IMR-90 (cell line): ENCODE results near the gene COL28A1. TPM values are rescaled to one million over a fixed set of nuclear protein-coding genes. Genes with fewer than 3 reads are reported as not detected.

Source experiments
- ATAC-seq: fragments of 200-7000 bp; cut with Tn5 transposase; 2 replicates; pipeline ENCODE4 v1.9.1; 2020; ENCODE audit warnings: low read depth, mild to moderate bottlenecking, moderate library complexity
- BruUV-seq: library from RNA; stranded (reverse); fragments of 400-500 nt; replicated peaks from 2 replicates; lab custom pipeline; 2021; lab: Mats Ljungman, UMichigan
- CTCF ChIA-PET: fragments of 300-600 bp; formaldehyde crosslinking; extraction: SDS; loops from one replicate; lab custom pipeline; 2021; ENCODE audit warnings: antibody characterized with exemption; lab: Yijun Ruan, JAX
- POLR2A ChIA-PET: fragments of 300-600 bp; sonication (Branson Sonifier 250); formaldehyde crosslinking; loops from one replicate; lab custom pipeline; 2022; ENCODE audit warnings: antibody characterized with exemption; ENCODE audit not compliant: unreplicated experiment; lab: Charles Lee
- DNase-seq: peaks from one replicate; pipeline ENCODE4 v3.0.0; 2013
- H2AFZ ChIP-seq: replicated peaks from 2 replicates; pipeline ENCODE3; 2013; ENCODE audit warnings: low read length, mild to moderate bottlenecking; ENCODE audit not compliant: poor library complexity
- H2AK5ac ChIP-seq: 2 replicates; pipeline ENCODE4 v1.6.1; 2013; ENCODE audit warnings: low read depth, low read length, inconsistent platforms
- H2AK9ac ChIP-seq: replicated peaks from 2 replicates; pipeline ENCODE3; 2013; ENCODE audit warnings: mild to moderate bottlenecking, low read depth, low read length, moderate library complexity; ENCODE audit not compliant: poor library complexity
- H2BK120ac ChIP-seq: 2 replicates; pipeline ENCODE4 v1.6.1; 2013; ENCODE audit warnings: low read depth, low read length, inconsistent platforms
- H2BK15ac ChIP-seq: 3 replicates; pipeline ENCODE4 v1.6.1; 2013; ENCODE audit warnings: low read depth, low read length, inconsistent platforms
- H2BK20ac ChIP-seq: 2 replicates; pipeline ENCODE4 v1.6.1; 2013; ENCODE audit warnings: low read depth, mild to moderate bottlenecking, inconsistent platforms, low read length, moderate library complexity
- H2BK5ac ChIP-seq: 2 replicates; pipeline ENCODE4 v1.6.1; 2013; ENCODE audit warnings: mild to moderate bottlenecking, low read depth, low read length, inconsistent platforms; ENCODE audit not compliant: poor library complexity, severe bottlenecking
- H3K14ac ChIP-seq: replicated peaks from 2 replicates; pipeline ENCODE4 v1.6.1; 2013; ENCODE audit warnings: low read depth, low read length, inconsistent platforms
- H3K18ac ChIP-seq: 2 replicates; pipeline ENCODE4 v1.6.1; 2013; ENCODE audit warnings: low read depth, low read length, control low read depth
- H3K23ac ChIP-seq: 2 replicates; pipeline ENCODE4 v1.6.1; 2013; ENCODE audit warnings: low read depth, low read length, inconsistent platforms
- H3K27ac ChIP-seq: 2 replicates; pipeline ENCODE4 v1.5.1; 2013; ENCODE audit warnings: mild to moderate bottlenecking, control low read depth, low read length; ENCODE audit not compliant: insufficient read depth
- H3K27me3 ChIP-seq: 2 replicates; pipeline ENCODE4 v1.6.1; 2013; ENCODE audit warnings: low read length; ENCODE audit not compliant: control insufficient read depth, insufficient read depth
- H3K36me3 ChIP-seq: 2 replicates; pipeline ENCODE4 v1.6.1; 2013; ENCODE audit warnings: low read length, mixed read lengths; ENCODE audit not compliant: control insufficient read depth, insufficient read depth
- H3K4ac ChIP-seq: 2 replicates; pipeline ENCODE4 v1.6.1; 2013; ENCODE audit warnings: low read depth, low read length, inconsistent platforms
- H3K4me1 ChIP-seq: 2 replicates; pipeline ENCODE4 v1.6.1; 2013; ENCODE audit warnings: low read length, mixed read lengths; ENCODE audit not compliant: control insufficient read depth, insufficient read depth
- H3K4me2 ChIP-seq: 2 replicates; pipeline ENCODE4 v1.6.1; 2013; ENCODE audit warnings: low read depth, mild to moderate bottlenecking, control low read depth, low read length, moderate library complexity
- H3K4me3 ChIP-seq: 2 replicates; pipeline ENCODE4 v1.5.1; 2013; ENCODE audit warnings: low read depth, mild to moderate bottlenecking, control low read depth, low read length, moderate library complexity; ENCODE audit not compliant: insufficient read depth
- H3K56ac ChIP-seq: 2 replicates; pipeline ENCODE4 v1.6.1; 2013; ENCODE audit warnings: low read length, inconsistent platforms; ENCODE audit not compliant: insufficient read depth; ENCODE audit errors: extremely low read depth
- H3K79me1 ChIP-seq, 2 experiments: 2 replicates each; pipeline ENCODE4 v1.6.1; 2013; ENCODE audit warnings: low read length in 2 of 2, inconsistent platforms in 1 of 2, low read depth in 1 of 2
- H3K9ac ChIP-seq: 2 replicates; pipeline ENCODE4 v1.6.1; 2013; ENCODE audit warnings: low read depth, low read length, control low read depth
- H3K9me1 ChIP-seq: 2 replicates; pipeline ENCODE4 v1.6.1; 2013; ENCODE audit warnings: low read length, inconsistent platforms; ENCODE audit not compliant: insufficient read depth
- H3K9me3 ChIP-seq: 2 replicates; pipeline ENCODE4 v1.6.1; 2013; ENCODE audit warnings: low read length; ENCODE audit not compliant: control insufficient read depth, insufficient read depth
- H4K20me1 ChIP-seq: 2 replicates; pipeline ENCODE4 v1.6.1; 2013; ENCODE audit warnings: low read length, inconsistent platforms; ENCODE audit not compliant: insufficient read depth
- H4K5ac ChIP-seq: 2 replicates; pipeline ENCODE4 v1.6.1; 2013; ENCODE audit warnings: mild to moderate bottlenecking, low read depth, low read length, control low read depth
- H4K8ac ChIP-seq, 2 experiments: 2 replicates each; pipeline ENCODE4 v1.6.1; 2013; ENCODE audit warnings: low read depth in 2 of 2, low read length in 2 of 2, control low read depth in 1 of 2, inconsistent platforms in 1 of 2
- H4K91ac ChIP-seq: 2 replicates; pipeline ENCODE4 v1.6.1; 2013; ENCODE audit warnings: low read depth, low read length, inconsistent platforms; ENCODE audit not compliant: insufficient read depth
- BHLHE40 ChIP-seq: fragments of 150-350 bp; IDR thresholded peaks from 2 replicates; pipeline ENCODE4 v1.6.1; 2016; ENCODE audit warnings: mild to moderate bottlenecking, low read depth, low read length
- CEBPB ChIP-seq: IDR thresholded peaks from 2 replicates; pipeline ENCODE4 v1.6.1; 2012; ENCODE audit warnings: low read depth, low read length, improper control_type of control experiment
- CHD1 ChIP-seq: IDR thresholded peaks from 2 replicates; pipeline ENCODE4 v1.6.1; 2012; ENCODE audit warnings: low read depth, low read length, improper control_type of control experiment
- CTCF ChIP-seq: conservative IDR thresholded peaks from 2 replicates; pipeline ENCODE4 v1.5.1; 2012; ENCODE audit warnings: mild to moderate bottlenecking, low read depth, low read length, improper control_type of control experiment
- ELK1 ChIP-seq: fragments of 150-350 bp; IDR thresholded peaks from 2 replicates; pipeline ENCODE4 v1.6.1; 2016; ENCODE audit warnings: low read depth, mild to moderate bottlenecking, low read length, moderate library complexity, borderline replicate concordance
- FOS ChIP-seq: fragments of 150-350 bp; IDR thresholded peaks from 2 replicates; pipeline ENCODE4 v1.6.1; 2016; ENCODE audit warnings: low read depth, low read length
- MAFK ChIP-seq: IDR thresholded peaks from 2 replicates; pipeline ENCODE4 v1.6.1; 2012; ENCODE audit warnings: low read depth, low read length, improper control_type of control experiment
- MAZ ChIP-seq: IDR thresholded peaks from 2 replicates; pipeline ENCODE4 v1.6.1; 2012; ENCODE audit warnings: low read depth, mild to moderate bottlenecking, low read length, improper control_type of control experiment, moderate library complexity, borderline replicate concordance
- MXI1 ChIP-seq: IDR thresholded peaks from 2 replicates; pipeline ENCODE4 v1.6.1; 2012; ENCODE audit warnings: low read depth, mild to moderate bottlenecking, low read length, moderate library complexity, borderline replicate concordance
- NFE2L2 ChIP-seq: fragments of 150-350 bp; IDR thresholded peaks from 2 replicates; pipeline ENCODE4 v1.6.1; 2016; ENCODE audit warnings: low read depth, mild to moderate bottlenecking, low read length
- POLR2A ChIP-seq: IDR thresholded peaks from 2 replicates; pipeline ENCODE4 v1.6.1; 2012; ENCODE audit warnings: mild to moderate bottlenecking, low read depth, low read length
- RAD21 ChIP-seq: IDR thresholded peaks from 2 replicates; pipeline ENCODE4 v1.6.1; 2012; ENCODE audit warnings: low read length, improper control_type of control experiment
- RCOR1 ChIP-seq: IDR thresholded peaks from 2 replicates; pipeline ENCODE4 v1.6.1; 2012; ENCODE audit warnings: mild to moderate bottlenecking, low read length, improper control_type of control experiment; ENCODE audit not compliant: insufficient replicate concordance
- RFX5 ChIP-seq: IDR thresholded peaks from 2 replicates; pipeline ENCODE4 v1.8.0; 2012; ENCODE audit warnings: low read depth, mild to moderate bottlenecking, low read length, moderate library complexity
- SMC3 ChIP-seq: fragments of 150-350 bp; IDR thresholded peaks from 2 replicates; pipeline ENCODE4 v1.6.1; 2016; ENCODE audit warnings: low read depth, mild to moderate bottlenecking, antibody characterized with exemption, low read length, moderate library complexity
- USF2 ChIP-seq: fragments of 150-350 bp; IDR thresholded peaks from 2 replicates; pipeline ENCODE4 v1.6.1; 2017; ENCODE audit warnings: mild to moderate bottlenecking, antibody characterized with exemption, low read length, low read depth
- WGBS, 2 experiments: methylation state at CpG; one replicate each; pipeline versions ENCODE4 v1.1.5 to v1.1.7; 2013; ENCODE audit warnings: missing lambda C conversion rate in 2 of 2; ENCODE audit not compliant: insufficient read length in 1 of 2; ENCODE audit errors: extremely low coverage in 2 of 2; 5-methylcytosine and 5-hydroxymethylcytosine counted together
- dilution Hi-C: fragments of 300-500 bp; cut with HindIII; formaldehyde crosslinking; loops from one replicate; pipeline ENCODE4 v1.14.3; 2018; ENCODE audit warnings: low sequenced_read_pairs; ENCODE audit not compliant: unreplicated experiment
- in situ Hi-C: fragments of 300-500 bp; cut with MboI; formaldehyde crosslinking; loops from 3 replicates; pipeline ENCODE4 v1.14.3; 2019; ENCODE audit warnings: low sequenced_read_pairs, inconsistent platforms, mixed read lengths
- intact Hi-C: fragments of 100-400 bp; cut with micrococcal nuclease; formaldehyde crosslinking; loops from 2 replicates; pipeline ENCODE4 v1.10.0; 2022
- polyA plus RNA-seq, 3 experiments: library from polyadenylated mRNA; depleted of rRNA; stranded (reverse); fragments of >200 nt; gene quantifications; 2 replicates each; pipeline ENCODE4 v1.2.3, GENCODE V29; 2012; ENCODE audit warnings: low replicate concordance in 1 of 3
- total RNA-seq: library from RNA; depleted of rRNA; stranded (reverse); fragments of >200 nt; gene quantifications from 2 replicates; pipeline ENCODE4 v1.2.3, GENCODE V29; 2012

Gene COL28A1
- total and polyA plus RNA-seq, 2 of the 4 experiments (the other 2 are of a cell fraction): under 0.01 to 0.05 TPM

- in situ Hi-C loops: no loop called here
- Histone ChIP-seq H3K27ac (no peak overlapping the region), H3K23ac (no peak overlapping the region), H3K14ac (no peak overlapping the region), H3K4me3 (no peak overlapping the region), H4K8ac (no peak overlapping the region), H3K9me1 (no peaks in the 10 kb centered on the region), H3K36me3 (no peaks in the 10 kb centered on the region), H3K9me3 (no peaks in the 10 kb centered on the region), H2BK20ac (no peak overlapping the region), H2BK120ac (no peak overlapping the region), H3K4ac (no peak overlapping the region), H2AFZ (no peak overlapping the region), H4K91ac (no peak overlapping the region), H3K18ac (no peak overlapping the region), H3K56ac (no peak overlapping the region), H3K4me1 (no peaks in the 10 kb centered on the region), H4K5ac (no peak overlapping the region), H2BK15ac (no peak overlapping the region), H2AK5ac (no peak overlapping the region), H3K9ac (no peak overlapping the region), H2AK9ac (no peak overlapping the region), H2BK5ac (no peak overlapping the region), H3K4me2 (no peak overlapping the region), H3K27me3 (no peaks in the 10 kb centered on the region), H3K79me1 (no peaks in the 10 kb centered on the region), H4K20me1 (no peaks in the 10 kb centered on the region)
- TF ChIP-seq BHLHE40 (no peak), RCOR1 (no peak), POLR2A (no peak), MAFK (no peak), MXI1 (no peak), ELK1 (no peak), RFX5 (no peak), CHD1 (no peak), NFE2L2 (no peak), MAZ (no peak), CEBPB (no peak), FOS (no peak), CTCF (no peak), SMC3 (no peak), USF2 (no peak), RAD21 (no peak)
- intact Hi-C loops: no loop called here
- CTCF ChIA-PET: no interaction called here
- WGBS, 2 experiments: no CpG with 5 or more reads among the region's 1 CpG
- dilution Hi-C loops: no loop called here
- ATAC-seq (no peak), DNase-seq (no peak)
- BruUV-seq: no TSS peak
- POLR2A ChIA-PET: no interaction called here
These were observed 59.3 kb downstream of the COL28A1 start for GRCh38 chr7:7476381-7476780.
